IPS-18a (cell line): Measurements from ENCODE around the gene LINGO4.

Experiments
- H3K27ac ChIP-seq: one replicate; pipeline ENCODE4 v1.5.1; 2013; ENCODE audit warnings: low read length
- H3K27me3 ChIP-seq: one replicate; pipeline ENCODE4 v1.6.1; 2013; ENCODE audit warnings: mild to moderate bottlenecking, low read length; ENCODE audit not compliant: control insufficient read depth, insufficient read depth
- H3K36me3 ChIP-seq: one replicate; pipeline ENCODE4 v1.6.1; 2013; ENCODE audit warnings: low read depth, low read length; ENCODE audit not compliant: control insufficient read depth
- H3K4me1 ChIP-seq: one replicate; pipeline ENCODE4 v1.6.1; 2013; ENCODE audit warnings: low read depth, low read length; ENCODE audit not compliant: control insufficient read depth
- H3K4me3 ChIP-seq: one replicate; pipeline ENCODE4 v1.5.1; 2013; ENCODE audit warnings: low read length
- H3K9ac ChIP-seq: one replicate; pipeline ENCODE4 v1.6.1; 2013; ENCODE audit warnings: mild to moderate bottlenecking, low read length, moderate library complexity
- H3K9me3 ChIP-seq: one replicate; pipeline ENCODE4 v1.6.1; 2013; ENCODE audit warnings: low read depth, low read length; ENCODE audit not compliant: control insufficient read depth

The LINGO4 gene

DNA sequence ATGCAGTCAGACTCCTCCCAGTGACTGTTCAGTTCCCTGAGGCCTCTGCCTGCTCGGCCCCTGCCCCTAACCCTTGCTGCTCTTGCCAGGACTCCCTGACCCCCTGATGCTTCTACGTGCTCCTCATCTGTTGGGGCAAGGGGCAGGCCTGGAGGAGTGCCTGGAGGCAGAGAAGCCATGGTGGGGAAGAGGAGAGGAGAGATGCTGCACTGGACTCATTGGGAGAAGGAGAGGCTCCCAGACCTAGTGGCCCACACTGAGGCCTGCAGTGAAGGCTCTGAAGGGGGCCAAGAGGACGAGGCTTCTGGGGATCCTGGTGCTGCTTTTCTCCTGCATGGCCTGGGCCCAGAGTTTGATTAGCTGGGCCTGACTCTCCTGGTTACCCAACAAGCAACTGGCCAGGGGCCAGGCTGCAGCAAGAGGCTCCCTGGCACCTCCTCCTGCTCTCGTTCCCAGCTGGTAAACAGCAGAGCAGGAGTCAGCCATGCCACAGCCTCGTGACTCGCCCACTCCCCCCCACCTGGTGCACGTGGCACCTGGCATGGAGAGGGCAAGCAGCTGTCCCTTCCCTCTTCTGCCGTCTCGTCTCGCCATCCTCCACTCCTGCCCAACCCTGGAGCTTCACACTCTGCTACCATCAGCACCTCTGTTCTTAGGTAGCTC, 27.2 kb upstream of the LINGO4 start:
- peaks cover 10% of the 10 kb centered on the region for H3K27me3 ChIP-seq
- H3K4me1 ChIP-seq = peaks cover 14% of the 10 kb centered on the region
- no peak overlapping the region for H3K4me3 ChIP-seq
- no peak overlapping the region for H3K9ac ChIP-seq
- no peak overlapping the region for H3K27ac ChIP-seq
- no peaks in the 10 kb centered on the region for H3K36me3 ChIP-seq
- H3K9me3 ChIP-seq = no peaks in the 10 kb centered on the region

DNA sequence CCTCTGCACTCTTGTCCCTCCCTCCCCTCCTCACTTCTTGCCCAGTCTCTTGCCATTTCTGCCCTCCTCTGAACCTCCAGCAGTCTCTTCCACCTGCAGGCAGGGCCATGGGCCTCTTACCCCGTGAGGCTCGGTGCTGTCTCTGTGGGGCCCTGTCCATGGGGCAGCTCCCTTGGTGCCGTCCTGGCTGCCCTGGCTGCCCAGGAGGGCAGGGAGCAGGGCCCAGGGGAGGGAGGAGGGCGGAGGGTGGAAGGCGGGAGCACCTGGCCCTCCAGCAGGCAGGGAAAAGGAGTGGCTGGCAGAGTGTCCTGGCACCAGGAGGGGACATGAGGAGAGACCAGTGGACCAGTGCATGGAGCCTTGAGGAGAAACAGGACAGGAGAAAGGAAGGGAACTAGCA, 26.4 kb upstream of the LINGO4 start, which contains the start of gene RORC:
Gene RORC, minus strand, starts transcription at position 198 of the 400 bp plus-strand sequence. Its CDS starts 38 bp downstream, at position 160.
- H3K27ac ChIP-seq = no peak within 1 kb of the TSS
- H3K9ac ChIP-seq = no peak within 1 kb of the TSS
- H3K9me3 ChIP-seq = no peaks in the 10 kb centered on the region
- no peak within 1 kb of the TSS for H3K4me3 ChIP-seq
- peaks cover 14% of the 10 kb centered on the region for H3K4me1 ChIP-seq
- H3K36me3 ChIP-seq = no peaks in the 10 kb centered on the region
- peaks cover 1% of the 10 kb centered on the region for H3K27me3 ChIP-seq

- H3K4me1 ChIP-seq = peaks cover 18% of the 10 kb centered on the region
- no peaks in the 10 kb centered on the region for H3K27me3 ChIP-seq
- H3K27ac ChIP-seq = no peak overlapping the region
- no peak overlapping the region for H3K9ac ChIP-seq
- H3K4me3 ChIP-seq = no peak overlapping the region
- no peaks in the 10 kb centered on the region for H3K36me3 ChIP-seq
- no peaks in the 10 kb centered on the region for H3K9me3 ChIP-seq
Observed at GRCh38 chr1:151831256-151831591, 26.0 kb upstream of the LINGO4 start.

- Histone ChIP-seq H3K9ac (no peak overlapping the region), H3K27ac (no peak overlapping the region)
Observed at GRCh38 chr1:151830055-151830454, 24.8 kb upstream of the LINGO4 start.

DNA sequence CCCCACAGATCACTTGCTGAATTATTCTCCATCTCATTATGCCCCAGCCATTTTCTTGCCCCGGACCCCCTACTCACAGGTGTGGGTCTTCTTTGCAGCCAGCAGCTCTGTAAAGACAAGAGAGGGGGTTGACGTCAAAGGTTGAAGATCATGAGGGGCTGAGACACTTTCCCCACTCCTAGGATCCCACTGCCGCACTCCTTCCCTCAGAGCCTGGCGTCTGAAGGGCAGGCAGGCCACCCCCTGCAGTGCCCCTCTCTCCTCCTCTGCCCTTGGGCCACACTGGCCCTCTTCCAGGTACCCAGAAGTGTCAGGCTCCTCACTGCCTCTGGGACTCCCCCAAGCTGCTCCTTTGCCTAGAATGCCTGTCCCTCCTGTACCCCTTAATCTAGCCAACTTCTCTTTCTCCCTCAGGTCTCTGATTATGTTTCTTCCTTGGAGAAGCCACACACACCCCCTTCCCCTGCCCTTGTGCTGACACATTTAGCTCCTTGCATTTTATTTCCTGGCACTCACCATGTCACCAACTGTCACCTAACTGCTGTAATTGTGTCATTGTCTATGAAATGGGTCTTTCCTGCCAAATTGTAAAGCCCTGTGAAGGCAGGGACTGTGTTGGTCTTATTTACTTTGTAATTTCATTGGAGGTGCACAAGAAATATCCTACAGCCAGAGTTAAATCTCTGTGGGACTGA, 24.3 kb upstream of the LINGO4 start:
- no peaks in the 10 kb centered on the region for H3K9me3 ChIP-seq
- no peak overlapping the region for H3K27ac ChIP-seq
- no peaks in the 10 kb centered on the region for H3K36me3 ChIP-seq
- peaks cover 25% of the 10 kb centered on the region for H3K4me1 ChIP-seq
- H3K4me3 ChIP-seq = peak overlapping the region; percentile 9
- H3K27me3 ChIP-seq = no peaks in the 10 kb centered on the region
- no peak overlapping the region for H3K9ac ChIP-seq

More at GRCh38 chr1:151830055-151830454, 24.8 kb upstream of the LINGO4 start:
- Histone ChIP-seq H3K4me1 (peaks cover 25% of the 10 kb centered on the region), H3K9me3 (no peaks in the 10 kb centered on the region), H3K36me3 (no peaks in the 10 kb centered on the region), H3K27me3 (no peaks in the 10 kb centered on the region), H3K4me3 (no peak overlapping the region)

DNA sequence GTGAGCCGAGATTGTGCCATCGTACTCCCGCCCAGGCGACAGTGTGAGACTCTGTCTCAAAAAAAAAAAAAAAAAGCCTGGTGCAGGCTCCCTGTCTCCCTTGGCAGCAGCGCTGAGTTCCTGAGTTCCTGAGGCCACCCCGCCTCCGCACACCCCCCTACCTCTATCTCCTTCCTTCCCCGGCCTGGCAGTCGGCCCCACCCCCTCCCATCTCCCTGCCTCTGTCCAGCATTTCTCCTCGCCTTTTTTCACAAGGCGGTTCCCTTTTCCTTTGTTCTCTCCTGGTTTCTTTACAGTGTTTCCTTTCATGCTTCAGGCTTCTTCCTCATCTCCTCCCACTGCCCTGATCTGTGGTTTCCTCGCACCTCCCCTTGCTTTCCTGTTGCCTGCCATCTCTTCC, 23.7 kb upstream of the LINGO4 start:
- Histone ChIP-seq H3K4me3 (peak overlapping the region; percentile 9), H3K36me3 (no peaks in the 10 kb centered on the region), H3K4me1 (peaks cover 25% of the 10 kb centered on the region), H3K9me3 (no peaks in the 10 kb centered on the region), H3K27ac (no peak overlapping the region), H3K9ac (no peak overlapping the region), H3K27me3 (no peaks in the 10 kb centered on the region)

DNA sequence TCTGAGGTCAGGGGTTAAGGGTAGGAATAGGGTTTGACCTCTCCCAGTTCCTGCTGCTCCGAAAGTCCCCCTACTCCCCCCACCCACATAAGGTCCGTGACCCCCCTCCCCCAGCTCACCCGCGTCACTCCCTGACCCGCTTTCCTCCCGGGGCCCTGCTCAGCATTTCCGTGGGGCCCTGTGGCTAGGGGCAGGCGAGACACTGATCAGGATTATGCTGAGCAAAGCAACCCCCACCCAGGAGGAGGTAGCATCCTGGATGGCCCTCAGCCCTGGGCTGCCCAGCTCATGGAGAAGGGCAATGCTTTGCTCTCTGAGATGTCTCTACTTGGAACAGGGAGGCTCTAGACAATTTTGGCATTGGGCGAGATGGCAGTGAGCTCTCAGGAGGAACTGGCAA, 22.6 kb upstream of the LINGO4 start:
- Histone ChIP-seq H3K36me3 (no peaks in the 10 kb centered on the region), H3K9me3 (no peaks in the 10 kb centered on the region), H3K27me3 (no peaks in the 10 kb centered on the region), H3K4me1 (peaks cover 25% of the 10 kb centered on the region), H3K9ac (no peak overlapping the region), H3K27ac (no peak overlapping the region), H3K4me3 (no peak overlapping the region)

DNA sequence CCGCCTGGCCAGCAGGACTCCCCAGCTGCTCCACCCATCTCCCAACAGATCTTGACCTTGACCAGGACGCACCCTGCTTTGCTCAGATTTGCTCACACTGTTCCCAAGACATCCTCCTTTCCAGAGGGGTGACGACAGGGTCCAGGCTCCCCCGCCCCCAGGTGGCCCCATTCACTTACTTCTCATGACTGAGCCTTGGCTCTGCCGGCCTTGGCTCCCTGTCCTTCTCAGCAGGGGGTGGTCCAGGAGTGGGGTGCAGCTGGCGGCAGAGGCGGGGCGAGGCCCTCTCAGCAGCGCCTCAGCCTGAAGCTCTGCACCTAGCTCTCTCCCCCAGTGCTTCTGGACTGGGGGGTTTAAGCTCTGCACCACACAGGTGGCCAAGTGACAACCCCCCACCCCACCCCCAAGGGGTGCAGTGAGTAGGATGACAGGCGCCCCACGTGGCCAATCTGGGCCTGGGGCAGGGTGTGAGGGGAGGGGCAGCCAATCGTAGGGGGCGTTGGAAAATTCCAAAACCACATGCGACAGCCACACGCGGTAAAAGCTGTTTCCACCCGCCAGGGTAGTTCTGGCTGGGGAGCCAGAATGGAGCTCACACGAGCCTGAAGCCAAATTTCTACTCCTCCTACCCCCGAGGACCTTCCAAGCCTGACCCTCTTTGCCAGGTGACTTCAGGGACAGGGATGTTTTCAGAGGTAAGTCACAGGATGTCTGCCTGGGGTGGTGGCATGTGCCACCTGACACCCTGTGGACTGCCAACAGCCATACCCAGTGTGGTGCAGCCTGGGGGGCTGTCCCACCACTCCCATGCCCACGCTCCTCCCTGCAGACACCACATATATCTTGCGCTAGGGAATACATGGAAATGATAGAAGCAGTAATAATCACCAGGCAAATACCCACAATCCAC, 20.8 kb upstream of the LINGO4 start:
- Histone ChIP-seq H3K9ac (no peak overlapping the region), H3K9me3 (no peaks in the 10 kb centered on the region), H3K4me3 (no peak overlapping the region), H3K4me1 (peaks cover 27% of the 10 kb centered on the region), H3K27ac (no peak overlapping the region), H3K27me3 (no peaks in the 10 kb centered on the region), H3K36me3 (no peaks in the 10 kb centered on the region)

- Histone ChIP-seq H3K9ac (no peak overlapping the region), H3K27me3 (no peaks in the 10 kb centered on the region), H3K4me1 (peaks cover 22% of the 10 kb centered on the region), H3K4me3 (no peak overlapping the region), H3K36me3 (no peaks in the 10 kb centered on the region), H3K9me3 (no peaks in the 10 kb centered on the region), H3K27ac (no peak overlapping the region)
Observed at GRCh38 chr1:151825204-151825603, 20.0 kb upstream of the LINGO4 start.

GRCh38 chr1:151823175-151823574, 18.0 kb upstream of the LINGO4 start:
- Histone ChIP-seq H3K27me3 (no peaks in the 10 kb centered on the region), H3K27ac (no peak overlapping the region), H3K4me1 (peaks cover 15% of the 10 kb centered on the region), H3K4me3 (no peak overlapping the region), H3K36me3 (no peaks in the 10 kb centered on the region), H3K9ac (no peak overlapping the region), H3K9me3 (no peaks in the 10 kb centered on the region)

DNA sequence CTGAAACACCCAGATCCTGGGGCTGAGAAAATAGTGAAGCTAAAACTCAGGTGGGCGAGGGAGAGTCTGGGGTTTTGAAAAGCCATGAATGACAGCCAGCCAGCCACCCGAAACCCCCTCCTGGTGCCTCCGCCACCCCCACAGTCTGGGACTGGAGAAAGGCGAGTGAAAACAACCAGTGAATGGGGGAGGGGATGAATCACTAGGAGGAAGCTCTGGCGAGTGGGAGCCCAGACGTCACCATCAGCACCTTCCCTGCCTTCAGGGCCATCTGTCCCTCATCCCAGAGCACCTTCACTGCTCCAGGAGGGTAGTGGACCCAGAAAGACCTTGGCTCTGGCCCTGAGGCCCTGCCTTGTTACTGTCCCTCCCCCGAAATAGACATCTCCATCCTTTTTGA, 17.2 kb upstream of the LINGO4 start:
- Histone ChIP-seq H3K27ac (no peak overlapping the region), H3K9ac (no peak overlapping the region), H3K36me3 (no peaks in the 10 kb centered on the region), H3K4me3 (no peak overlapping the region), H3K4me1 (peaks cover 15% of the 10 kb centered on the region), H3K9me3 (no peaks in the 10 kb centered on the region), H3K27me3 (no peaks in the 10 kb centered on the region)
